Measurements from ENCODE around the gene SFRP2.

Gene SFRP2

GRCh38 chr4:153750197-153750817 lies 38.6 kb downstream of the SFRP2 start:
- H3K9me3 ChIP-seq (ENCODE audit: control insufficient read depth, low read length), result no peaks in the 10 kb centered on the region
- 60% methylated on average over 1 of the region's 5 CpGs; no CpG with 5 or more reads in 1 of the 2 experiments for WGBS, 2 experiments (ENCODE audit: insufficient coverage in 2 of 2)
- no peak overlapping the region for H3K4me3 ChIP-seq (ENCODE audit: extremely low read depth, insufficient read depth, low read length, poor library complexity, severe bottlenecking)
- no peak overlapping the region for H3K27ac ChIP-seq (ENCODE audit: low read depth, low read length, severe bottlenecking)
- no peaks in the 10 kb centered on the region for H3K36me3 ChIP-seq (ENCODE audit: control insufficient read depth, insufficient read depth, low read length)
- H3K4me1 ChIP-seq (ENCODE audit: control insufficient read depth, insufficient read depth, low read length, poor library complexity, severe bottlenecking), result no peaks in the 10 kb centered on the region

- H3K27ac ChIP-seq (ENCODE audit: low read depth, low read length, severe bottlenecking), result no peak overlapping the region
- 74 to 87% methylated on average over 6 of the region's 6 CpGs for WGBS, 2 experiments (ENCODE audit: insufficient coverage in 2 of 2)
- H3K36me3 ChIP-seq (ENCODE audit: control insufficient read depth, insufficient read depth, low read length), result no peaks in the 10 kb centered on the region
- H3K4me1 ChIP-seq (ENCODE audit: control insufficient read depth, insufficient read depth, low read length, poor library complexity, severe bottlenecking), result no peaks in the 10 kb centered on the region
- H3K9me3 ChIP-seq (ENCODE audit: control insufficient read depth, low read length), result no peaks in the 10 kb centered on the region
- no peak overlapping the region for H3K4me3 ChIP-seq (ENCODE audit: extremely low read depth, insufficient read depth, low read length, poor library complexity, severe bottlenecking)
Measured at GRCh38 chr4:153748378-153748777, 40.5 kb downstream of the SFRP2 start.

DNA sequence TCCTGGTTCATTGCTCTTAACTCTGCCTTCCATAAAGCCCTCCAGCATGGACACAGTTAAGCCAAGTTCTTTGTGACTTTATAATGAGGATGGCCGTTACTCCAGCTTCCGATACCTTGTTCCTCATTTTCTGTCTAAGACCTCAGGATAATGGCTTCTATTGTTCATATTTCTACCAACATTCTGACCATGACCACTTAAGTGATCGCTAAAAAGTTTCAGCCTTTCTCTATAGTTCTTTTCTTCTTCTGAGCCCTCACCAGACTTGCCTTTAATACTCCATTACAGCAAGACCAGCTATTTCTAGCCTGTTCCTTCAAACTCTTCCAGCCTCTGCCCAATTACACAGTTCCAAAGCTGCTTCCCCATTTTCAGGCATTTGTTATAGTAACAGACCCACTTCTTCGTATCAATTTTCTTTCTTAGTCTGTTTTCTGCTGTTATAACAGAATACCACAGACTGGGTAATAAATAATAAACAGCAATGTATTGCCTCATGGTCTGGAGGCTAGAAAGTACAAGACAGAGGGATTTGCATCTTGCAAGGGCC lies 41.4 kb downstream of the SFRP2 start:
- H3K9me3 ChIP-seq (ENCODE audit: control insufficient read depth, low read length), result no peaks in the 10 kb centered on the region
- 85 to 90% methylated on average over 3 of the region's 4 CpGs for WGBS, 2 experiments (ENCODE audit: insufficient coverage in 2 of 2)
- H3K36me3 ChIP-seq (ENCODE audit: control insufficient read depth, insufficient read depth, low read length), result no peaks in the 10 kb centered on the region

DNA sequence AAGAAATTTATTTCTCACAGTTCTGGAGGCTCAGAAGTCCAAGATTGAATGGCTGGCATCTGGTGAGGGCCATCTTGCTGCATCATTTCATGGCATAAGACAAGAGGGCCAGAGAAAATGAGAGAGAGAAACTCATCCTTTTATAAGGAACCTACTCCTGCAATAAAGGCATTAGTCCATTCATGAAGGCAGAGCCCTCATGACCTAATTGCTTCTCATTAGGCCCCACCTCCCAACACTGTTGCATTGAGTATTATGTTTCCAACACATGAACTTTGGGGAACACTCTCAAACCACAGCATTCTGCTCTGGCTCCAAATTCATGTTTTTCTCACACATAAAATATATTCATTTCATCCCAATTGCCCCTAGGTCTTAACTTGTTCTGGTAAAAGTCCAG lies 43.2 kb downstream of the SFRP2 start:
- no peak overlapping the region for H3K27ac ChIP-seq (ENCODE audit: low read depth, low read length, severe bottlenecking)
- H3K4me1 ChIP-seq (ENCODE audit: control insufficient read depth, insufficient read depth, low read length, poor library complexity, severe bottlenecking), result no peaks in the 10 kb centered on the region
- H3K36me3 ChIP-seq (ENCODE audit: control insufficient read depth, insufficient read depth, low read length), result no peaks in the 10 kb centered on the region
- H3K4me3 ChIP-seq (ENCODE audit: extremely low read depth, insufficient read depth, low read length, poor library complexity, severe bottlenecking), result no peak overlapping the region
- H3K9me3 ChIP-seq (ENCODE audit: control insufficient read depth, low read length), result peaks cover 7% of the 10 kb centered on the region

More for the DNA sequence above, 41.4 kb downstream of the SFRP2 start:
- H3K27ac ChIP-seq (ENCODE audit: low read depth, low read length, severe bottlenecking), result no peak overlapping the region
- H3K4me3 ChIP-seq (ENCODE audit: extremely low read depth, insufficient read depth, low read length, poor library complexity, severe bottlenecking), result no peak overlapping the region
- no peaks in the 10 kb centered on the region for H3K4me1 ChIP-seq (ENCODE audit: control insufficient read depth, insufficient read depth, low read length, poor library complexity, severe bottlenecking)

DNA sequence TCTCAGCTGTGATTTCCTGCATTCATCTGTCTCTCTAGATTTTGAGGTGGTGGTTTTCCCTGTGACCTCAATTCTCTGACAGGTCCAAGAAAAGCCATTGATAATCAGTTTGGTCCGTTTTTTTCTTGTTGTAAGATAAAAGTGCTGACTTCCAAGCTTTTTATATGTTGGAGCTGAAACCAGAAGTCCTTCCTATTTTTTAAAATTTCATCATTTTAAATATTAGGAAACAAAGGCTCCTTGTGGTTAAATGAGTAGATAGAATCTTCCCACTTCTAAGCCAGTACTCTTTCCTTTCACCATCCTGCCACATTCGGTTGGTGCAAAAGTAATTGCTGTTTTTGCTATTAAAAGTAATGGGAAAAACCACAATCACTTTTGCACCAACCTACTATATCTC lies 47.3 kb downstream of the SFRP2 start:
- no CpG with 5 or more reads among the region's 2 CpGs for WGBS, 2 experiments (ENCODE audit: insufficient coverage in 2 of 2)
- no peak overlapping the region for H3K27ac ChIP-seq (ENCODE audit: low read depth, low read length, severe bottlenecking)

DNA sequence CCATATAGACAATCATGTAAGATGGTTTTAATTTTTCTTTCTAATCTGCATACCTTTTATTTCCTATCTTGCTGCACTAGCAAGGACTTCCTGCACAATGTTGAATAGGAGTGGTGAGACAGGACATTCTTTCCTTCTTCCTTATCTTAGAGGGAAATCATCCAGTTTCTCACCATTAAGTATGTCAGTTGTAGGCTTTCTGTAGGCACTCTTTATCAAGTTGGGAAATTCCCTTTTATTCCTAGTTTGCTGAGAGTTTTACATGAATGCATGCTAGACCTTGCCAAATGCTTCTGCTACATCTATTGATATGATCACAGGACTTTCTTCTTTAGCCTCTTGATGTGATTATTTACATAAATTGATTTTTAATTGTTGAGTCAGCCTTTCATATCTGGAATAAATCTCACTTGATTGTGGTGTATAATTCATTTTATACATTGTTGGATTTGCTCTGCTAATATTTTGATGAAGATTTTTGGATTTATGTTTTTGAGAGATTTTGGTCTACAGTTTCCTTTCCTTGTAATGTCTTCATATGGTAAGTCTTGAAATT lies 52.9 kb downstream of the SFRP2 start:
- no peaks in the 10 kb centered on the region for H3K36me3 ChIP-seq (ENCODE audit: control insufficient read depth, insufficient read depth, low read length)
- no peak overlapping the region for H3K27ac ChIP-seq (ENCODE audit: low read depth, low read length, severe bottlenecking)
- H3K9me3 ChIP-seq (ENCODE audit: control insufficient read depth, low read length), result peaks cover 6% of the 10 kb centered on the region
- H3K4me3 ChIP-seq (ENCODE audit: extremely low read depth, insufficient read depth, low read length, poor library complexity, severe bottlenecking), result no peak overlapping the region
- no peaks in the 10 kb centered on the region for H3K4me1 ChIP-seq (ENCODE audit: control insufficient read depth, insufficient read depth, low read length, poor library complexity, severe bottlenecking)

More for the DNA sequence above, 47.3 kb downstream of the SFRP2 start:
- Histone ChIP-seq H3K9me3 (ENCODE audit: control insufficient read depth, low read length) (peaks cover 10% of the 10 kb centered on the region), H3K36me3 (ENCODE audit: control insufficient read depth, insufficient read depth, low read length) (no peaks in the 10 kb centered on the region), H3K4me1 (ENCODE audit: control insufficient read depth, insufficient read depth, low read length, poor library complexity, severe bottlenecking) (no peaks in the 10 kb centered on the region), H3K4me3 (ENCODE audit: extremely low read depth, insufficient read depth, low read length, poor library complexity, severe bottlenecking) (no peak overlapping the region)

- 100% methylated on average over 1 of the region's 4 CpGs; no CpG with 5 or more reads in 1 of the 2 experiments for WGBS, 2 experiments (ENCODE audit: insufficient coverage in 2 of 2)
Measured at GRCh38 chr4:153733751-153734448, 55.0 kb downstream of the SFRP2 start.

GRCh38 chr4:153731239-153731638 lies 57.6 kb downstream of the SFRP2 start:
- H3K9me3 ChIP-seq (ENCODE audit: control insufficient read depth, low read length), result no peaks in the 10 kb centered on the region
- H3K4me1 ChIP-seq (ENCODE audit: control insufficient read depth, insufficient read depth, low read length, poor library complexity, severe bottlenecking), result no peaks in the 10 kb centered on the region
- H3K4me3 ChIP-seq (ENCODE audit: extremely low read depth, insufficient read depth, low read length, poor library complexity, severe bottlenecking), result no peak overlapping the region
- H3K36me3 ChIP-seq (ENCODE audit: control insufficient read depth, insufficient read depth, low read length), result no peaks in the 10 kb centered on the region
- H3K27ac ChIP-seq (ENCODE audit: low read depth, low read length, severe bottlenecking), result no peak overlapping the region
- 89 to 100% methylated on average over 1 to 2 of the region's 3 CpGs for WGBS, 2 experiments (ENCODE audit: insufficient coverage in 2 of 2)

More at GRCh38 chr4:153733751-153734448, 55.0 kb downstream of the SFRP2 start:
- H3K4me3 ChIP-seq (ENCODE audit: extremely low read depth, insufficient read depth, low read length, poor library complexity, severe bottlenecking), result no peak overlapping the region
- H3K27ac ChIP-seq (ENCODE audit: low read depth, low read length, severe bottlenecking), result no peak overlapping the region
- H3K36me3 ChIP-seq (ENCODE audit: control insufficient read depth, insufficient read depth, low read length), result no peaks in the 10 kb centered on the region
- H3K4me1 ChIP-seq (ENCODE audit: control insufficient read depth, insufficient read depth, low read length, poor library complexity, severe bottlenecking), result no peaks in the 10 kb centered on the region
- H3K9me3 ChIP-seq (ENCODE audit: control insufficient read depth, low read length), result no peaks in the 10 kb centered on the region
